OCI-LY3 (cell line): ENCODE data around the gene SUSD4.

Experiments
- H2AFZ ChIP-seq: fragments of 200-600, 300-600 bp; shearing (Covaris generic); 2 replicates; pipeline ENCODE4 v1.6.0; 2014; ENCODE audit warnings: antibody characterized with exemption, low read depth, low read length
- H3K27ac ChIP-seq: fragments of 200-600, 300-600 bp; sonication (generic); 2 replicates; pipeline ENCODE4 v1.5.1; 2014; ENCODE audit warnings: mild to moderate bottlenecking, low read length, moderate library complexity, mixed read lengths
- H3K27me3 ChIP-seq: fragments of 200-600, 300-600 bp; sonication (generic); 2 replicates; pipeline ENCODE4 v1.6.1; 2014; ENCODE audit warnings: low read depth, low read length, mixed read lengths
- H3K36me3 ChIP-seq: fragments of 200-600, 300-600 bp; sonication (generic); replicated peaks from 2 replicates; pipeline ENCODE3; 2014; ENCODE audit warnings: low read depth, low read length, mixed read lengths
- H3K4me1 ChIP-seq: fragments of 300-600, 200-600 bp; sonication (generic); 2 replicates; pipeline ENCODE4 v1.6.1; 2014; ENCODE audit warnings: low read length, mixed read lengths
- H3K4me2 ChIP-seq: fragments of 200-600, 300-600 bp; sonication (generic); 2 replicates; pipeline ENCODE4 v1.6.1; 2014; ENCODE audit warnings: low read length, mixed read lengths
- H3K4me3 ChIP-seq: fragments of 300-600, 200-600 bp; sonication (generic); 2 replicates; pipeline ENCODE4 v1.5.1; 2014; ENCODE audit warnings: antibody characterized with exemption, mild to moderate bottlenecking, low read length, moderate library complexity
- H3K79me2 ChIP-seq: fragments of 300-600, 200-600 bp; shearing (Covaris generic); 2 replicates; pipeline ENCODE4 v1.6.1; 2014; ENCODE audit warnings: mild to moderate bottlenecking, low read length, mixed read lengths
- H3K9ac ChIP-seq: fragments of 300-600, 200-600 bp; shearing (Covaris generic); 2 replicates; pipeline ENCODE4 v1.6.0; 2014; ENCODE audit warnings: mild to moderate bottlenecking, low read length, moderate library complexity
- H3K9me3 ChIP-seq: fragments of 200-600, 300-600 bp; shearing (Covaris generic); 2 replicates; pipeline ENCODE4 v1.6.1; 2014; ENCODE audit warnings: low read length, mixed read lengths; ENCODE audit not compliant: insufficient read depth
- H4K20me1 ChIP-seq: fragments of 200-600, 300-600 bp; sonication (generic); 2 replicates; pipeline ENCODE4 v1.6.1; 2016; ENCODE audit warnings: low read length, mixed read lengths; ENCODE audit not compliant: insufficient read depth
- CTCF ChIP-seq: fragments of 200-600, 300-600 bp; sonication (generic); IDR thresholded peaks from 2 replicates; pipeline ENCODE4 v1.5.1; 2014; ENCODE audit warnings: antibody characterized with exemption, low read length, low read depth
- EZH2phosphoT487 ChIP-seq: fragments of 200-600 bp; shearing (Covaris generic); IDR thresholded peaks from 2 replicates; pipeline ENCODE4 v1.6.1; 2018; ENCODE audit warnings: antibody characterized with exemption, mixed run types, low read depth

SUSD4 gene

DNA sequence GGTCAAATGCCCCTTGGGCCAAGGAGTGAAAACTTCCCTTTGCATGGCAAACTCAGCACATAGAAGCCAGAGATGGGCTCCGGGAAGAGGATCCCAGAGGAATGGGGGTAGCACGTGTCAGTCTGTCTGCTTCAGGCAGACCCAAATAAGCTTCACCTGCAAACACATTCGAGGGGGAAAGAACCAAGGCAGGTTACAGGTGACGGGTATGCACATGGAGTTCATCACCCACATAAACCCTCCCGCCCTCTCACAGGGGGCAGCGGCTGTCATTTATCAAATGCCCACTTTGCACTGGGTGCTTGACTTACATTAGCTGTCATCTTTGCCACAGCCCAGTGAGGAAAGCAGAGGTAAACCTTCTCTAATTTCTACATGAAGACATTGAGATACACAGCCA lies 147.9 kb downstream of the SUSD4 start:
- no peak for TF ChIP-seq CTCF
- TF ChIP-seq EZH2phosphoT487: no peak

DNA sequence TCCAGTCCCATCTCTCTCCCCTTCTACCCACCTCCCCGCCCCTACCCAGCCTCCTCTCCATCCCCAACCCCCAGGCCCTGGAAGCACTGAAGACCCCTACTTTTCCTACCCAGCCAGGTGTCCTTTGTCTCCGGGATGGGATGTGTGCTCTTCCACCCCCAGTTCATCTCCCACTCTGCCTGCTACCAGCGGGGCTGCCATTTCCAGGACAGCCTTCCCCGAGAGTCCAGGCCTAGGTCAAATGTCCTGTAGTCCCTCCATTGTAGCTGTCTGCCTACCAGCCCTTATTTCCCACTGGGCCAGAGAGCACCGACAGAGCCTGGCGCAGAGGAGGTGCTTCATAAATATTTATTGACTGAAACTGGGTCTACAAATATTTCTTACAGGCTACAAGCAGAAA lies 148.9 kb downstream of the SUSD4 start:
- TF ChIP-seq CTCF: no peak
- TF ChIP-seq EZH2phosphoT487: no peak
- Histone ChIP-seq H3K9ac (no peak overlapping the region), H3K4me2 (no peak overlapping the region), H3K4me3 (no peak overlapping the region), H4K20me1 (no peaks in the 10 kb centered on the region), H3K27me3 (peaks cover 16% of the 10 kb centered on the region; the same call in 1 of the 2 replicates), H3K79me2 (no peaks in the 10 kb centered on the region), H3K4me1 (peaks cover 8% of the 10 kb centered on the region), H3K9me3 (no peaks in the 10 kb centered on the region), H2AFZ (no peak overlapping the region), H3K27ac (no peak overlapping the region), H3K36me3 (no peaks in the 10 kb centered on the region)

More for the DNA sequence above, 147.9 kb downstream of the SUSD4 start:
- peaks cover 24% of the 10 kb centered on the region for H3K27me3 ChIP-seq
- H3K4me3 ChIP-seq: no peak overlapping the region
- H2AFZ ChIP-seq: no peak overlapping the region
- H3K79me2 ChIP-seq: no peaks in the 10 kb centered on the region
- H3K9ac ChIP-seq: no peak overlapping the region
- H3K9me3 ChIP-seq: no peaks in the 10 kb centered on the region
- H3K4me2 ChIP-seq: no peak overlapping the region
- H3K27ac ChIP-seq: no peak overlapping the region
- peaks cover 8% of the 10 kb centered on the region for H3K4me1 ChIP-seq
- H4K20me1 ChIP-seq: no peaks in the 10 kb centered on the region
- H3K36me3 ChIP-seq: no peaks in the 10 kb centered on the region

DNA sequence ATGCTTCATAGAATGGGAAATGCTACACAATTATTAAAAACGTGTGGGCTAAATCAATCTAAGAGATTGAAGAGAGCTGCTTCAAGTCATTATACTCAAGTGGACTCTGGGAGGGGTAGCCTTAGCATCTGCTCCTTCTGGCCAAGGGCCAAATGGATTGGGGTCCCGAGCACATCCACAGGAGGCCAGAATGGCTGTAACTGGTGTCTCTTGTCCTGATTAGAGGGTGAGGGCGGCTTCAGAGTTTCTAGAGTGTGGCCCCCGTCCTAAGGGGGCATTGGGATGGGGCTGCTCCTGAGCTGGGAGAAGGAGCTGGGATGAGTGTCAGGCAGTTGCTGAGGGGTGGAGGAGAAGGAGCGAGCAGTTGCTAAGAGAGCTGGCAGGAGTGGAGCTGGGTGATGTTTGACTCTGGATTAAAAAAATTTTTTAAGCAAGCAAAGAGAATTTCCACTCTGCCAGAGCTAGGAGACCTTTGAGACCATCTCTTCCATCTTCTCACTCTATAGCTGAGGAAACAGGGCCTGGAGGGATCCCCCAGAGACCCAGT lies 149.6 kb downstream of the SUSD4 start:
- Histone ChIP-seq H3K27ac (no peak overlapping the region), H3K9me3 (no peaks in the 10 kb centered on the region), H3K36me3 (no peaks in the 10 kb centered on the region), H3K9ac (no peak overlapping the region), H3K79me2 (no peaks in the 10 kb centered on the region), H3K27me3 (peaks cover 14% of the 10 kb centered on the region), H3K4me1 (peaks cover 8% of the 10 kb centered on the region), H4K20me1 (no peaks in the 10 kb centered on the region), H3K4me2 (no peak overlapping the region), H2AFZ (no peak overlapping the region), H3K4me3 (no peak overlapping the region)
- TF ChIP-seq EZH2phosphoT487: no peak
- TF ChIP-seq CTCF: no peak

GRCh38 chr1:223212441-223212840 lies 151.5 kb downstream of the SUSD4 start:
- H3K4me1 ChIP-seq: peaks cover 8% of the 10 kb centered on the region
- peaks cover 30% of the 10 kb centered on the region for H3K27me3 ChIP-seq
- H3K4me2 ChIP-seq: no peak overlapping the region
- no peak for TF ChIP-seq CTCF
- no peak for TF ChIP-seq EZH2phosphoT487
- no peaks in the 10 kb centered on the region for H3K79me2 ChIP-seq
- no peak overlapping the region for H3K9ac ChIP-seq
- H3K4me3 ChIP-seq: no peak overlapping the region
- no peaks in the 10 kb centered on the region for H4K20me1 ChIP-seq
- no peak overlapping the region for H3K27ac ChIP-seq
- H3K9me3 ChIP-seq: no peaks in the 10 kb centered on the region
- H3K36me3 ChIP-seq: no peaks in the 10 kb centered on the region
- H2AFZ ChIP-seq: no peak overlapping the region
